GM12801 (cell line): ENCODE data around the gene SMIM9.

ENCODE experiments used
- TF ChIP-seq, protein P1 (sequence below): IDR thresholded peaks from one replicate; pipeline ENCODE4 v1.5.1; 2011; ENCODE audit warnings: control low read depth; ENCODE audit not compliant: insufficient read length; ENCODE audit errors: extremely low read depth

SMIM9 gene

DNA sequence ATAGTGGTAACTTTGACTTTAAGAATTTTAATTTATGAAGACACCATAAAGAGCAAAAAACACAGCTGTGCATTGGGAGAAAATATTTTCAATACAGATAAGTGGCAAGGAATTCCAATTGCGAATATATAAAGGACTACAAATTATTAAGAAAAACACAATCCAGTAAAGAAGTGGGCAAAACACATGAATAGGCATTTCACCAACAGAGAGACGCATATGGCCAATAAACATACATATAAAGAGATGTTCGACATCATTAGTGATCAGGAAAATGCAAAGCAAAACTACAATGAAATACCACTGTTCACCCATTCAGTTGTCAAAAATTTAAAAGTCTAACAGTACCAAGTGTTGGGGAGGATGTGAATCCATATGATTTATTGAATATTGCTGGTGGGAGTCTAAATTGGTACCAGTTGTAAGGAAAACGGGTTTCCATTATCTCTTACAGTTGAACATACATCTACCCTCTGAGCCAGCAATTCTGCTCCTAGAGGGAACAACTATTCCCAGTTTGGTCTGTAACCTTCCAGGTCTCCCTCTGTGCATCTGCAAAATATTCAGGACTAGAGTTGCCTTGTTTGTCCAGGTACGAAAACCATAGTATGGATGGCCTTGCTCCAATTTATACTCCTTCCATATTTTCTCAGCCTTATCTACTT lies 27.5 kb downstream of the SMIM9 start:
- TF ChIP-seq, protein P1, sequence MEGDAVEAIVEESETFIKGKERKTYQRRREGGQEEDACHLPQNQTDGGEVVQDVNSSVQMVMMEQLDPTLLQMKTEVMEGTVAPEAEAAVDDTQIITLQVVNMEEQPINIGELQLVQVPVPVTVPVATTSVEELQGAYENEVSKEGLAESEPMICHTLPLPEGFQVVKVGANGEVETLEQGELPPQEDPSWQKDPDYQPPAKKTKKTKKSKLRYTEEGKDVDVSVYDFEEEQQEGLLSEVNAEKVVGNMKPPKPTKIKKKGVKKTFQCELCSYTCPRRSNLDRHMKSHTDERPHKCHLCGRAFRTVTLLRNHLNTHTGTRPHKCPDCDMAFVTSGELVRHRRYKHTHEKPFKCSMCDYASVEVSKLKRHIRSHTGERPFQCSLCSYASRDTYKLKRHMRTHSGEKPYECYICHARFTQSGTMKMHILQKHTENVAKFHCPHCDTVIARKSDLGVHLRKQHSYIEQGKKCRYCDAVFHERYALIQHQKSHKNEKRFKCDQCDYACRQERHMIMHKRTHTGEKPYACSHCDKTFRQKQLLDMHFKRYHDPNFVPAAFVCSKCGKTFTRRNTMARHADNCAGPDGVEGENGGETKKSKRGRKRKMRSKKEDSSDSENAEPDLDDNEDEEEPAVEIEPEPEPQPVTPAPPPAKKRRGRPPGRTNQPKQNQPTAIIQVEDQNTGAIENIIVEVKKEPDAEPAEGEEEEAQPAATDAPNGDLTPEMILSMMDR: no peak

DNA sequence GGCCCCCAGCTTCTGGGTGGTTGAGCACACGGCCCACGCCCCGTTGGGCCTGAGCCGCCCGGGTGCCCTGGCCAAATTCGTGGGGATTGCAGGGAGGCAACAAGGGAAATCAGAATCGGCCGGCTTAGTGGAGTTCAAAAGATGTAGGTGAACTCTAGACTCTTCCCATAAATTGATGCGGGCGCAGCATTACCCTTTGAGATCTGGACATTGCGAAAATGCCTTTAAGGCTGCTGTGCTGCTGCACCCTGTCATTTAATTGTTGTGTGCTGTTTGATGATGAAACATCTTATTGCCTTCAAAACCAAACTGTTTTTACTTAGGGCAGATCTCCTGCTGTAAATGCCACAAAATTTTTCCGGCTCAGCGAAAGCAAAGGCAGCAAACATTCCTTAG lies 28.8 kb downstream of the SMIM9 start:
- TF ChIP-seq, protein P1: no peak

DNA sequence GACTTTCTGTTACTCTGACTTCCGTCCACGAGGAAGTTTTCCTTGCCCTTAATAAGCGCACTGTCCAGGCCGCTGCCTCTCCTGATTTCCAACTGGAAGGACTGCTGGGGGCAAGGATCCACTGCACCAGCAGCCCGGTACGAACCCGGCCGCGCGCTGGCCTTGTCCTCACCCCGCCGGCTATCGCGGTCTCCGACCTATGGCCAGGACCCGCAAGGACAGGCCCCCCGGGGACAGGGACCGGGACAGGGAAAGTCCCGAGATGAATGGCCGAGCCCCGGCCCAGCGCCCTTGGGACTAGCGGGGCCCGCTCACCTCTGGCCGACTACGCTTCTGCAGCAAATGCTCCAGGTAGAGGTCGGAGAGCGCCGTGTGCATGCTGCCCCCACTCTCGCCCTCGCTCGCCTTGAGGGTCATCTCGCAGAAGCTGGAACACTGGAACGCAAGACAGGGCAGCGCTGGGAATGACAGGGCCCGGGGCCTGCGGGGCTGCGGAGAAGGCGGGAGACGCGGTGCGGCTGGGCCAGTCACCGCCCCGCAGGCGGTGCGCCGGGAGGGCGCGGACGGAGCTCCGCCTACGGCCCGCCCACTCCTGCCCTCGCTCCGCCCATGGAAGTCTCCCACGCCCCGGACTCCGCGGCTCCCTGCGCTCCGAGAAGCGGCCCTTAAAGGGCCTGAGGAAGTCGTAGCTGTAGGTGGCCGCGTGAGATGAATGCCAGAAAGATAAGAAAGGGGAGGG lies 29.3 kb downstream of the SMIM9 start, which contains the start of gene MPP1:
Gene MPP1, minus strand, starts transcription at position 529 of the 739 bp plus-strand sequence. Its CDS starts 112 bp downstream, at position 417.
- TF ChIP-seq, protein P1: no peak

DNA sequence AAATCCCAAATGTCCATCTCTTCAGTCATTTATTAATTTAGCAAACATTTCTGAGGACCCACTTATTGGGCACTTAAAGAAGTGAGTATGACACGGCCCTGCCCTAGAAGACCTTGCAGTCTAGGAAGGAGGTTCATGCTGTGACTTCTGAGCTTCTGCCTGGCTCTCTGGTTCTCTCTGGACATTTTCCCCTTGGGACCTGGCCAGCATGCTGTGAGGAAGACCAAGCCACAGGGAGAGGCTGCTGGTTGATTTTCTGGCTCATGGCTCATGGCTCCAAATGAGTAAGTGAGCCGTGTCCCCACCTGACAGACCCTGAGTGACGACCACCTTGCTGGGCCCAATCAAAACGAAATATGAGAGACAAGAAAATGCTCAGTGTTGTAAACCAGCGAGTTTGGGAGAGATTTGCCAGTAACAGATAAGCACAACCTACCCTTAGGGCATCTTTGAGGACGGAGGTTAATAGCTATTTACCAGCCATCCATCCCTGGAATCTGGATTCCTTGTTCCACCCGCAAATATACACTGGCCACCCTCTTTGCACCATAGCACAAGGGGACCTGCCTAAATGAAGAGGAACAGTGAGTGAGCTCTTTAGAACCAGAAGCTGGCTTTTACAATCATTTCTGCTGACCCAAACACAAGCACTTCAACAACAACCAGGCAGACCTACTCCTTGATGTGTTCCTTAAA lies 30.1 kb downstream of the SMIM9 start:
- TF ChIP-seq, protein P1: no peak

DNA sequence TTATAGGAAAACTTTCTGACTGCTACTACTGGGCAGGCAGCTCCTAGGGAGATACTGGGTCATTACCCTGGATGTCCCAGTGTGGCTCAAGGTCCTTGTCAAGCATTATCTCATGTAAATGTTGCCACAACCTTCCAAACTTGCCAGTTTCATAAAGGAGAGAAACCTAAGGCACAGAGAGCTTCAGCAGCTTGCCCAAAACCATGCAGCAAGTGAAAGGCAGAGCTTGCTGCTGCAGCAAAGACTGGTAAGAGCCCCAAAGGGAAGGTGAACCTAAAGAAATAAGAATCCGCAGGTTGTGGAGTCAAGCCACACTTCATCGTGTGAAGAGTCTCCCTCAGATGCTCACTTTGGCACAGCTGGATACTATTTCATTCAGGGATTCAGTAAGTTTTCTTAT lies 31.5 kb downstream of the SMIM9 start:
- TF ChIP-seq, protein P1: no peak

DNA sequence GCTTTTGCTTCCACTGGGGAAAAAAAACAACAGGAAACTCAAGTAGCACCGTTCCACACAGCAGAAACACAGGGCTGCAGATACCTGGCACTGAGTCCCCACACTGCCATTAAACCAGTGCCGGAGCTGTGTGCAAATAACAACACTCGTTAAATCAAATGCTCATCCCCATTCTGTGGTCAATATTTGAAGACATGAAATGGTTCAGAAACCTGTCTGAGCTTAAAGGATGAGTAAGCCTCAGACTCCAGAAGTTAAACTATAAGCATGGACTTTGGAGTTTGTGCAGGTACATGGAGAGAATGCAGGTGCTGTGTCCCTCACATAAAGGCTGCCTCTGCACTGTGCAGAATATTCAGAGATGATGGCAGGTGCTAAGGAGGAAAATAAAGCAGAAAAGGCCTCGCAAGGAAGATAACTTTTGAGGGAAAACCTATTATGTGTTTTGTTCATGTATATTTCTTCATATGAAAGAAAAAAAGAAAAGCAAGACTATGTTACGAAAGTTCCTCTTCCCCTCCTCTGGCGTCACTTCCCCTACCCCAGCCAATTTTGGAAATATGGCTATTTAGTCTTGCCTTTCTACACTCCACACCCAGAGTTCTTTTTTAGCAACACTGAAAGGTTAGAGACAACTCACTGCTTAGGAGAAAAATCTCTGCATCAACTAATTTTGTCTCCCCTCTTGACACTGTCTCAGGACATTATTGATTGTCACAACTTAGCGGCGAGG lies 33.8 kb downstream of the SMIM9 start:
- TF ChIP-seq, protein P1: no peak
